ENCODE results near the gene PXDC1.

- no peak for TF ChIP-seq POLR2AphosphoS5 (IDR thresholded peaks at IDR 0.05)
- no peak for TF ChIP-seq CTCF (IDR thresholded peaks at IDR 0.05 in 8 of 11, conservative IDR thresholded peaks at IDR 0.05 in 3 of 11)
These were observed 13.9 kb upstream of the PXDC1 start for GRCh38 chr6:3765415-3765814.
